ENCODE data around the gene DTX3L. TPM values are rescaled to one million over a fixed set of nuclear protein-coding genes. Genes with fewer than 3 reads are reported as not detected.
A peak's percentile ranks its signal among the peaks of the same experiment; 100 is the strongest.

DTX3L gene
- total RNA-seq (10 to 100 TPM; 11.5 to 26.6 (median 12.2) TPM), polyA plus RNA-seq (1 to 10 TPM; 3.1 to 9.8 (median 3.5) TPM)
- long read RNA-seq, donor 1, full-length matches to known transcripts: 10 of 15 reads
- long read RNA-seq, donor 1, partial matches to known transcripts: 0 of 15 reads
- long read RNA-seq, donor 1, other reads (novel, unspliced or antisense): 5 of 15 reads
- long read RNA-seq, donor 2, full-length matches to known transcripts: 5 of 14 reads
- long read RNA-seq, donor 2, partial matches to known transcripts: 0 of 14 reads
- long read RNA-seq, donor 2, other reads (novel, unspliced or antisense): 9 of 14 reads

GRCh38 chr3:122564155-122564912, at the start of gene DTX3L, which contains the start of gene PARP9:
DTX3L (plus strand) TSS chr3:122564338; CDS start chr3:122564427, 89 bp downstream.
PARP9 (minus strand) TSS chr3:122564300; CDS start chr3:122559620, 4,680 bp downstream.
- WGBS, 3 donors: 0% methylated on average over 43 to 56 of the region's 56 CpGs
- intact Hi-C loops (cut with DNase I): loop anchor here (5.0 kb wide), 2 partner anchors 47 to 172 kb away; no protein-coding TSS in a partner anchor
- ATAC-seq (peak; percentile 95), DNase-seq (peak; percentile 80 to 89)
- peak within 1 kb of the TSS; percentile 76 for H3K4me3 ChIP-seq
- peaks cover 17% of the 10 kb centered on the region for H3K4me1 ChIP-seq
- no peaks in the 10 kb centered on the region for H3K27me3 ChIP-seq (ENCODE audit: insufficient read depth in 3 of 3, low read length in 2 of 3)
- no peaks in the 10 kb centered on the region for H3K9me3 ChIP-seq
- no peak for TF ChIP-seq CTCF (IDR thresholded peaks at IDR 0.05)
- peak within 1 kb of the TSS; percentile 75 for H3K27ac ChIP-seq
- peaks cover 5 to 37% of the 10 kb centered on the region in 2 donors for H3K36me3 ChIP-seq (ENCODE audit: insufficient read depth in 1 of 2, low read depth in 1 of 2)

- no peak for TF ChIP-seq CTCF (IDR thresholded peaks at IDR 0.05)
- DNase-seq (no peak), ATAC-seq (no peak)
- 36 to 40% (median 40%) methylated on average over 19 of the region's 19 CpGs for WGBS, 3 donors
- intact Hi-C loops (cut with DNase I): loop anchor here in 1 of 2 donors (5.0 kb wide), 1 partner anchor 47 kb away; the partner anchor contains the start of genes DTX3L and PARP9
- H3K4me3 ChIP-seq: peak overlapping the region; percentile 95
- H3K4me1 ChIP-seq: peaks cover 36% of the 10 kb centered on the region
- no peaks in the 10 kb centered on the region for H3K27me3 ChIP-seq (ENCODE audit: insufficient read depth in 3 of 3, low read length in 2 of 3)
- peak overlapping the region; percentile 100 for H3K27ac ChIP-seq
- no peaks in the 10 kb centered on the region for H3K9me3 ChIP-seq
- H3K36me3 ChIP-seq (ENCODE audit: insufficient read depth in 1 of 2, low read depth in 1 of 2): no peaks in the 10 kb centered on the region
Measured at GRCh38 chr3:122515020-122515468, 49.1 kb upstream of the DTX3L start.

- Histone ChIP-seq H3K36me3 (ENCODE audit: insufficient read depth in 1 of 2, low read depth in 1 of 2) (no peaks in the 10 kb centered on the region), H3K4me3 (no peak overlapping the region), H3K9me3 (no peaks in the 10 kb centered on the region), H3K4me1 (peaks cover 30% of the 10 kb centered on the region), H3K27me3 (ENCODE audit: insufficient read depth in 3 of 3, low read length in 2 of 3) (no peaks in the 10 kb centered on the region), H3K27ac (no peak overlapping the region)
- intact Hi-C loops (cut with DNase I): loop anchor here in 1 of 2 donors (5.0 kb wide), 1 partner anchor 46 kb away; the partner anchor contains the start of genes DTX3L and PARP9
- no peak for DNase-seq
- WGBS, 3 donors: 92 to 96% (median 96%) methylated on average over 3 of the region's 3 CpGs
- TF ChIP-seq CTCF (IDR thresholded peaks at IDR 0.05): no peak
- ATAC-seq: no peak
Measured at GRCh38 chr3:122515870-122516269, 48.3 kb upstream of the DTX3L start.

GRCh38 chr3:122516846-122517360, 47.2 kb upstream of the DTX3L start:
- no peaks in the 10 kb centered on the region for H3K27me3 ChIP-seq (ENCODE audit: insufficient read depth in 3 of 3, low read length in 2 of 3)
- H3K4me1 ChIP-seq: peaks cover 20% of the 10 kb centered on the region
- no peak overlapping the region for H3K4me3 ChIP-seq
- TF ChIP-seq CTCF (IDR thresholded peaks at IDR 0.05): no peak
- no peak for DNase-seq
- intact Hi-C loops (cut with DNase I): loop anchor here in 1 of 2 donors (5.0 kb wide), 1 partner anchor 45 kb away; the partner anchor contains the start of genes DTX3L and PARP9
- no peak for ATAC-seq
- no peak overlapping the region for H3K27ac ChIP-seq
- no peaks in the 10 kb centered on the region for H3K36me3 ChIP-seq (ENCODE audit: insufficient read depth in 1 of 2, low read depth in 1 of 2)
- 89 to 91% (median 91%) methylated on average over 6 of the region's 6 CpGs for WGBS, 3 donors
- no peaks in the 10 kb centered on the region for H3K9me3 ChIP-seq

Measured in psoas muscle (tissue), 8 donors.